Renal cortex interstitium (tissue), 11 donors: Measurements from ENCODE around the gene NOC2L. TPM values are rescaled to one million over a fixed set of nuclear protein-coding genes. Genes with fewer than 3 reads are reported as not detected.
"Not testable (repeated sequence)": the region's sequence is repeated elsewhere in the genome, so short reads cannot be mapped to it uniquely, and the experiment has no call there.

Experiments
- DNase-seq, 11 donors: peaks; one replicate each; pipeline ENCODE4 v3.0.0-alpha.2; 2013; ENCODE audit warnings: low read depth in 9 of 11, low spot score in 4 of 11; ENCODE audit errors: extremely low read depth in 1 of 11
- polyA plus RNA-seq, 3 donors: library from polyadenylated mRNA; unstranded; fragments of 120-200 nt; gene quantifications; one replicate each; pipeline ENCODE4 v1.2.1, GENCODE V29; 2013; ENCODE audit not compliant: insufficient read length in 3 of 3

NOC2L gene
- polyA plus RNA-seq, 3 donors: 52.0 to 64.3 (median 64.2) TPM

- no peak for DNase-seq
Observed at GRCh38 chr1:901108-901859, 57.8 kb downstream of the NOC2L start.

- DNase-seq: no peak
Observed at GRCh38 chr1:899636-900317, 59.3 kb downstream of the NOC2L start.

- not testable (repeated sequence) for DNase-seq
Observed at GRCh38 chr1:897951-898350, 61.1 kb downstream of the NOC2L start.

GRCh38 chr1:897226-897625, 61.8 kb downstream of the NOC2L start:
- no peak for DNase-seq

Other genes starting within 250 kb of the NOC2L start
- gene SAMD11, start 35.3 kb downstream of the NOC2L start, polyA plus RNA-seq: 10 to 100 TPM; 38.2 to 87.0 (median 80.7) TPM
- 10 to 100 TPM in 2 of 3 donors, 1 to 10 TPM in 1; 7.7 to 14.0 (median 13.6) TPM for gene KLHL17, start 1.3 kb upstream of the NOC2L start, polyA plus RNA-seq
- gene PLEKHN1, start 7.2 kb upstream of the NOC2L start, polyA plus RNA-seq: under 1 TPM; 0.20 to 0.47 (median 0.40) TPM
- gene PERM1, start 22.8 kb upstream of the NOC2L start, polyA plus RNA-seq: under 1 TPM in 2 of 3 donors, not detected in 1; 0.13 to 0.14 TPM
- gene HES4, start 40.8 kb upstream of the NOC2L start, polyA plus RNA-seq: 10 to 100 TPM; 17.3 to 50.1 (median 39.7) TPM
- 10 to 100 TPM in 2 of 3 donors, 1 to 10 TPM in 1; 9.0 to 21.7 (median 15.5) TPM for gene ISG15, start 54.2 kb upstream of the NOC2L start, polyA plus RNA-seq
- gene AGRN, start 60.9 kb upstream of the NOC2L start, polyA plus RNA-seq: 100 to 1,000 TPM; 188 to 295 (median 282) TPM
- gene RNF223, start 115.0 kb upstream of the NOC2L start, polyA plus RNA-seq: under 1 TPM; 0.30 to 0.82 (median 0.39) TPM
- 10 to 100 TPM in 2 of 3 donors, 1 to 10 TPM in 1; 6.4 to 20.1 (median 14.1) TPM for gene C1orf159, start 156.8 kb upstream of the NOC2L start, polyA plus RNA-seq
- gene TTLL10, start 214.6 kb upstream of the NOC2L start, polyA plus RNA-seq: under 1 TPM; 0.30 to 0.88 (median 0.50) TPM
- under 1 TPM; 0.20 to 0.80 (median 0.43) TPM for gene TNFRSF18, start 247.3 kb upstream of the NOC2L start, polyA plus RNA-seq